Spleen (tissue), 11 donors: ENCODE data around the gene ACY1. TPM values are rescaled to one million over a fixed set of nuclear protein-coding genes. Genes with fewer than 3 reads are reported as not detected.
A peak's percentile ranks its signal among the peaks of the same experiment; 100 is the strongest.

Experiments
- DNase-seq: peaks from one replicate; pipeline ENCODE4 v3.0.0-alpha.2; 2020
- H3K27ac ChIP-seq, 8 donors: fragments of 200-600 bp; sonication (generic) in 7 of 8; 1 replicate in 4 of 8; 2 replicates in 4 of 8; pipeline versions ENCODE4 v1.5.0 to v1.8.0; 2016 to 2021; ENCODE audit warnings: inconsistent platforms in 4 of 8, mild to moderate bottlenecking in 4 of 8, moderate library complexity in 1 of 8
- H3K27me3 ChIP-seq, 7 donors: fragments of 200-600 bp; sonication (generic) in 6 of 7; replicated peaks in 1 of 7; 1 replicate in 4 of 7; 2 replicates in 3 of 7; pipeline versions ENCODE4 v1.5.0 to v1.8.0; 2016 to 2021; ENCODE audit warnings: inconsistent platforms in 3 of 7, mild to moderate bottlenecking in 1 of 7
- H3K36me3 ChIP-seq, 6 donors: fragments of 200-600 bp; sonication (generic) in 5 of 6; 1 replicate in 4 of 6; 2 replicates in 2 of 6; pipeline versions ENCODE4 v1.5.0 to v1.8.0; 2016 to 2021; ENCODE audit warnings: inconsistent platforms in 2 of 6
- H3K4me1 ChIP-seq, 6 donors: fragments of 200-600 bp; sonication (generic) in 5 of 6; 1 replicate in 3 of 6; 2 replicates in 3 of 6; pipeline versions ENCODE4 v1.5.0 to v1.8.0; 2016 to 2021; ENCODE audit warnings: inconsistent platforms in 3 of 6
- H3K4me3 ChIP-seq, 8 donors: fragments of 200-600 bp; sonication (generic) in 7 of 8; 1 replicate in 4 of 8; 2 replicates in 4 of 8; pipeline versions ENCODE4 v1.5.0 to v1.8.0; 2016 to 2021; ENCODE audit warnings: inconsistent platforms in 4 of 8, mild to moderate bottlenecking in 4 of 8, moderate library complexity in 2 of 8
- H3K9me3 ChIP-seq, 8 donors: fragments of 200-600 bp; sonication (generic) in 7 of 8; 1 replicate in 4 of 8; 2 replicates in 4 of 8; pipeline versions ENCODE4 v1.5.0 to v1.8.0; 2016 to 2021; ENCODE audit warnings: inconsistent platforms in 4 of 8
- POLR2A ChIP-seq, 3 donors: fragments of 450-650 bp; IDR thresholded peaks; one replicate each; pipeline ENCODE4 v1.5.1; 2017; ENCODE audit warnings: antibody characterized with exemption in 3 of 3, mild to moderate bottlenecking in 1 of 3
- POLR2AphosphoS5 ChIP-seq, 3 donors: sonication (generic); formaldehyde crosslinking; IDR thresholded peaks; one replicate each; pipeline ENCODE4 v1.5.1; 2017; ENCODE audit warnings: antibody characterized with exemption in 3 of 3
- WGBS, 5 donors: extraction: QIAGEN DNeasy Blood & Tissue Kit in 3 of 5; methylation state at CpG; one replicate each; pipeline versions ENCODE4 v1.1.5 to v1.1.7; 2013 to 2018; 5-methylcytosine and 5-hydroxymethylcytosine counted together
- intact Hi-C: fragments of 100-400 bp; cut with DNase I; formaldehyde crosslinking; loops from one replicate; pipeline ENCODE4 v1.15.0; 2023; ENCODE audit warnings: low total_unique reads
- polyA plus RNA-seq, 3 donors: library from polyadenylated mRNA; stranded (reverse); fragments of 200-250 nt; gene quantifications; one replicate each; pipeline ENCODE4 v1.2.1, GENCODE V29; 2013
- total RNA-seq, 7 donors: library from RNA; depleted of rRNA in 3 of 7; stranded (reverse); fragments of >200 nt in 3 of 7; fragmentation: NEBNext Ultra II Directional in 4 of 7; extraction: Animal tissue kit (Norgen Biotek cat#: 25700) in 4 of 7; gene quantifications; one replicate each; pipeline versions ENCODE4 v1.1.0 to v1.2.1, GENCODE V29; 2016 to 2021
- TF ChIP-seq, protein P1 (sequence below), 11 experiments: fragments of 200-600 bp in 7 of 11; fragments of 450-650 bp in 4 of 11; sonication (generic) in 4 of 11; IDR thresholded peaks in 8 of 11; conservative IDR thresholded peaks in 3 of 11; 1 replicate in 7 of 11; 2 replicates in 4 of 11; pipeline versions ENCODE4 v1.4.0 to v1.8.0; 2016 to 2021; ENCODE audit warnings: antibody characterized with exemption in 11 of 11, inconsistent platforms in 4 of 11, mild to moderate bottlenecking in 1 of 11
- donor health status: healthy with polysubstance abuse.
- donor health status: DM: no; HTN: no; CAD: no; lungs with moderate emphysema.
- donor health status: DM: no; HTN: no; CAD: no.
- donor health status: Bipolar disorder and iron deficiency.
- donor health status: healthy.
- donor health status: DM: no; HTN: no; CAD: no.
- donor health status: DM: yes; HTN: yes; CAD: no.

The ACY1 gene
- total and polyA plus RNA-seq, 10 donors: 16.7 to 31.1 (median 28.2) TPM

DNA sequence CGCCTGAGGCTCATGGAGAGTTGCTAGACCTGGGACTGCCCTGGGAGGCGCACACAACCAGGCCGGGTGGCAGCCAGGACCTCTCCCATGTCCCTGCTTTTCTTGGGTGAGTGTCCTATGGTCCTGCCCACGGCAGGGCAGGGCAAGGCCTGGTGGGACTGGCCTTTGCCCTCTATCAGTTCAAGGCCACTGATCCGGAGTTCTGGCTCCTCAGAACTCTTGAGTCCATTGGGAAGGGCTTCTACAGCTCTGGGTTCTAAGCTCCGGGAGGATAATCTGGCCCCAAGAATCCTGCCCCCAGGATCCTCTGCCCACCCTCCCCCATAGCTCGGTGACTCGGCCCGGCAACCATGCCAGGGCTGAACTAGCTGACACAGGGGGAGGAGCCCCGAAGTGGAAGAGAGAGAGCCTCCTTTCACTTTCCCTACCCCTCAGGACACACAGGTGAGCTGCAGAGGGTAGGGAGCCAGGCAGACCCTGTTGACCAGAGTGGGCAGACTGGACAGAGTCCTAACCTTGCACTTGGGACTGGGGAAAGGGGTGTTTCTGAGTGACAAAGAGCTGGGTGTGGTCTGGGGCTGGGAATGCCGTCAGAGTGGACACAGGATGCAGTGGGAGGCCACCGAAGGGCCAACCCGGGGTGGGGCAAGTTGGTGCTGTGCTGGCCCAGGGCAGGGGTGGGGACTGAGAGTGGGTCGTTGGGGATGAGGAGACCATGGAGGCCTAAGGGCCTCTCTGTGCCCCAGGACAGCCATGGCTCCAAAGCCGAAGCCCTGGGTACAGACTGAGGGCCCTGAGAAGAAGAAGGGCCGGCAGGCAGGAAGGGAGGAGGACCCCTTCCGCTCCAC, 40.5 kb upstream of the ACY1 start:
- WGBS, 5 donors: 40 to 58% (median 46%) methylated on average over 14 to 17 of the region's 17 CpGs
- Histone ChIP-seq H3K4me3 (peak overlapping the region; percentile 33 to 94 (median 79)), H3K27ac (peak overlapping the region; percentile 82 to 94 (median 90)), H3K27me3 (no peaks in the 10 kb centered on the region), H3K9me3 (no peaks in the 10 kb centered on the region), H3K36me3 (peaks cover 0 to 49% (median 16%) of the 10 kb centered on the region in 6 donors), H3K4me1 (peaks cover 15 to 44% (median 32%) of the 10 kb centered on the region in 6 donors)
- TF ChIP-seq POLR2AphosphoS5 (IDR thresholded peaks at IDR 0.05): peak; percentile 52 to 64 (median 55)
- TF ChIP-seq, protein P1, sequence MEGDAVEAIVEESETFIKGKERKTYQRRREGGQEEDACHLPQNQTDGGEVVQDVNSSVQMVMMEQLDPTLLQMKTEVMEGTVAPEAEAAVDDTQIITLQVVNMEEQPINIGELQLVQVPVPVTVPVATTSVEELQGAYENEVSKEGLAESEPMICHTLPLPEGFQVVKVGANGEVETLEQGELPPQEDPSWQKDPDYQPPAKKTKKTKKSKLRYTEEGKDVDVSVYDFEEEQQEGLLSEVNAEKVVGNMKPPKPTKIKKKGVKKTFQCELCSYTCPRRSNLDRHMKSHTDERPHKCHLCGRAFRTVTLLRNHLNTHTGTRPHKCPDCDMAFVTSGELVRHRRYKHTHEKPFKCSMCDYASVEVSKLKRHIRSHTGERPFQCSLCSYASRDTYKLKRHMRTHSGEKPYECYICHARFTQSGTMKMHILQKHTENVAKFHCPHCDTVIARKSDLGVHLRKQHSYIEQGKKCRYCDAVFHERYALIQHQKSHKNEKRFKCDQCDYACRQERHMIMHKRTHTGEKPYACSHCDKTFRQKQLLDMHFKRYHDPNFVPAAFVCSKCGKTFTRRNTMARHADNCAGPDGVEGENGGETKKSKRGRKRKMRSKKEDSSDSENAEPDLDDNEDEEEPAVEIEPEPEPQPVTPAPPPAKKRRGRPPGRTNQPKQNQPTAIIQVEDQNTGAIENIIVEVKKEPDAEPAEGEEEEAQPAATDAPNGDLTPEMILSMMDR (IDR thresholded peaks at IDR 0.05 in 8 of 11, conservative IDR thresholded peaks at IDR 0.05 in 3 of 11): no peak
- intact Hi-C loops: loop anchor here (10.0 kb wide), 1 partner anchor 52 kb away; the partner anchor contains the start of gene RPL29
- DNase-seq: peak; percentile 89

DNA sequence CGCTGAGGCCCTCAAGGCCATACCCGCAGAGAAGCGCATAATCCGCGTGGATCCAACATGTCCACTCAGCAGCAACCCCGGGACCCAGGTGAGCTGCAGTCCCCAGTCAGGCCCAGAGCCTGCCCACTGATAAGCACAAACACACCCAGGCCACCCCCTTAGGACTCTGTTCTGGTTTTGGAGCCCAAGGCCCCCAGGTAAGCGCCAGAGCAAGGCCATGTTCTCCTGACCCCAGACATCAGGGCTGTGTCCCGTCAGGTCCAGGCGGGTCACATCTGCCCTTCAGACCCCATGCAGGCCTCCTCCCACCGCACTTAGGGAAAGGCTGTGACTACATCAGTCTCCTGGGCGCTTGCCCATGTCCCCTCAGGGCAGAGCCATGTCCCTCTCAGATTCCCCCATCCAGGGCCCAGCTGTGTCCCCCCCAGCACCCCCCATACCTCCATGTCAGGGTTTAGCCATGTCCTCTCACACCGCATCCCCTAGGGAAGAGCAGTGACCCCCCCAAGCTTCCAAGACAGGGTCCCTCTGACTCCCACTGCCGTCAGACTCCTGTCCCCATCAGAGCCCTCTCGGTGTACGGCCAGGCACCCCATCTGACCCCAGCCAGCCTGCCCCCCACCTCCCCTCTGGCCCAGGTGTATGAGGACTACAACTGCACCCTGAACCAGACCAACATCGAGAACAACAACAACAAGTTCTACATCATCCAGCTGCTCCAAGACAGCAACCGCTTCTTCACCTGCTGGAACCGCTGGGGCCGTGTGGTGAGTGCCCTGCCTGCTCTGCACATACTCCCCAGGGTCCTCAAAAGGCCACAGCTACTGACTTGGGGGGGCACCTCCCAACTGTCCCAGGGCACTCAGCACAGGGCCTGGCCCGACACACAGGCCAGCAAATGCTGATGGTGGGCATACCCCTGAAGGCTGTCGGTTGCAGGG, 39.6 kb upstream of the ACY1 start:
- Histone ChIP-seq H3K9me3 (no peaks in the 10 kb centered on the region), H3K36me3 (peaks cover 0 to 48% (median 9%) of the 10 kb centered on the region in 6 donors), H3K4me3 (peak overlapping the region in 4 of 8 donors; percentile 73 to 94 (median 83)), H3K27me3 (no peaks in the 10 kb centered on the region), H3K4me1 (peaks cover 15 to 44% (median 32%) of the 10 kb centered on the region in 6 donors), H3K27ac (peak overlapping the region in 6 of 8 donors; percentile 89 to 94 (median 92))
- peak; percentile 77 for DNase-seq
- intact Hi-C loops: loop anchor here (10.0 kb wide), 1 partner anchor 51 kb away; the partner anchor contains the start of gene RPL29
- 86 to 94% (median 89%) methylated on average over 19 to 21 of the region's 21 CpGs for WGBS, 5 donors
- TF ChIP-seq POLR2A (IDR thresholded peaks at IDR 0.05): no peak
- TF ChIP-seq POLR2AphosphoS5 (IDR thresholded peaks at IDR 0.05): no peak
- TF ChIP-seq, protein P1 (IDR thresholded peaks at IDR 0.05 in 8 of 11, conservative IDR thresholded peaks at IDR 0.05 in 3 of 11): no peak

DNA sequence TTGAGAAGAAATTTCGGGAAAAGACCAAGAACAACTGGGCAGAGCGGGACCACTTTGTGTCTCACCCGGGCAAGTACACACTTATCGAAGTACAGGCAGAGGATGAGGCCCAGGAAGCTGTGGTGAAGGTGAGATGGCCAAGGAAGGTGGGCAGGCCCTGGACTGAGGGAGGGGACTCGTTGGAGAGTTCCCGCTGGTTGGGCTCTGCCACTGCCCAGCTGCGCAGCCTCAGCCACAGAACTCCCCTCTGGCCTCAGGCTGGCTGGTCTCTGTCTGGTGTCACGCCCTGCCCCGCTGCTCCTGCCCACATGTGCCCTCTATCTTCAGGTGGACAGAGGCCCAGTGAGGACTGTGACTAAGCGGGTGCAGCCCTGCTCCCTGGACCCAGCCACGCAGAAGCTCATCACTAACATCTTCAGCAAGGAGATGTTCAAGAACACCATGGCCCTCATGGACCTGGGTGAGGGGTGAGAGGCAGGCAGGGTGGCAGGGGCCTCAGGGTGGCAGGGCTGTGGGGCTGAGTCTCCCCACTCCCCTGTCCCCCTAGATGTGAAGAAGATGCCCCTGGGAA, 38.8 kb upstream of the ACY1 start:
- no peaks in the 10 kb centered on the region for H3K9me3 ChIP-seq
- WGBS, 5 donors: 85 to 95% (median 87%) methylated on average over 9 to 11 of the region's 11 CpGs
- peak; percentile 74 for DNase-seq
- intact Hi-C loops: loop anchor here (5.0 to 10.0 kb wide), 2 partner anchors 50 to 198 kb away; partner anchors contain the start of gene RPL29
- H3K36me3 ChIP-seq: peaks cover 0 to 50% (median 9%) of the 10 kb centered on the region in 6 donors
- TF ChIP-seq POLR2A (IDR thresholded peaks at IDR 0.05): no peak
- TF ChIP-seq, protein P1 (IDR thresholded peaks at IDR 0.05 in 8 of 11, conservative IDR thresholded peaks at IDR 0.05 in 3 of 11): no peak
- no peak for TF ChIP-seq POLR2AphosphoS5 (IDR thresholded peaks at IDR 0.05)
- H3K27me3 ChIP-seq: no peaks in the 10 kb centered on the region
- no peak overlapping the region for H3K27ac ChIP-seq
- no peak overlapping the region for H3K4me3 ChIP-seq
- H3K4me1 ChIP-seq: peaks cover 15 to 39% (median 32%) of the 10 kb centered on the region in 6 donors
